SU-DHL-6 (cell line): ENCODE results near the gene CABP7.

Experiments
- H2AFZ ChIP-seq: fragments of 200-600 bp; sonication (generic); 2 replicates; pipeline ENCODE4 v1.6.1; 2014; ENCODE audit warnings: low read depth, mild to moderate bottlenecking, moderate library complexity, mixed read lengths, antibody characterized with exemption, low read length; ENCODE audit not compliant: severe bottlenecking
- H3F3A ChIP-seq: fragments of 200-600 bp; shearing (Covaris generic); 2 replicates; pipeline ENCODE4 v1.6.0; 2016; ENCODE audit warnings: antibody characterized with exemption, mild to moderate bottlenecking; ENCODE audit not compliant: insufficient read depth
- H3K27ac ChIP-seq: fragments of 200-600 bp; sonication (generic); 2 replicates; pipeline ENCODE4 v1.5.1; 2016; ENCODE audit warnings: low read depth, mild to moderate bottlenecking, low read length, moderate library complexity, mixed read lengths
- H3K27me3 ChIP-seq: fragments of 200-600 bp; sonication (generic), shearing (Covaris generic); 2 replicates; pipeline ENCODE4 v1.6.0; 2014; ENCODE audit warnings: mild to moderate bottlenecking, low read length
- H3K36me3 ChIP-seq: fragments of 200-600 bp; sonication (generic); 2 replicates; pipeline ENCODE4 v1.6.1; 2014; ENCODE audit warnings: mild to moderate bottlenecking, low read length, mixed read lengths
- H3K4me2 ChIP-seq: fragments of 300-600, 200-600 bp; shearing (Covaris generic), sonication (generic); 2 replicates; pipeline ENCODE4 v1.6.0; 2014; ENCODE audit warnings: low read length, low read depth, mild to moderate bottlenecking; ENCODE audit not compliant: poor library complexity, severe bottlenecking
- H3K4me3 ChIP-seq: fragments of 200-600 bp; sonication (generic); 2 replicates; pipeline ENCODE4 v1.5.1; 2014; ENCODE audit warnings: antibody characterized with exemption, low read length, mild to moderate bottlenecking, mixed read lengths; ENCODE audit not compliant: insufficient read depth, poor library complexity, severe bottlenecking
- H3K79me2 ChIP-seq: fragments of 200-600 bp; sonication (generic); 2 replicates; pipeline ENCODE4 v1.6.1; 2014; ENCODE audit warnings: mild to moderate bottlenecking, low read length, moderate library complexity; ENCODE audit not compliant: insufficient read depth
- H3K9ac ChIP-seq: fragments of 200-600 bp; sonication (generic); 2 replicates; pipeline ENCODE4 v1.7.0; 2014; ENCODE audit warnings: mild to moderate bottlenecking, low read length
- H3K9me2 ChIP-seq: fragments of 200-600 bp; sonication (generic); replicated peaks from 2 replicates; pipeline ENCODE4 v1.6.1; 2014; ENCODE audit warnings: low read length; ENCODE audit not compliant: insufficient read depth
- H3K9me3 ChIP-seq: fragments of 200-600 bp; sonication (generic); 2 replicates; pipeline ENCODE4 v1.6.1; 2014; ENCODE audit warnings: low read length, mixed read lengths; ENCODE audit not compliant: insufficient read depth
- H4K20me1 ChIP-seq: fragments of 200-600 bp; sonication (generic); 2 replicates; pipeline ENCODE4 v1.6.1; 2014; ENCODE audit warnings: low read depth, mild to moderate bottlenecking, antibody characterized with exemption, low read length, moderate library complexity, mixed read lengths
- EZH2phosphoT487 ChIP-seq: fragments of 200-600 bp; sonication (generic), shearing (Covaris generic); conservative IDR thresholded peaks from 2 replicates; pipeline ENCODE4 v1.6.1; 2018; ENCODE audit warnings: mild to moderate bottlenecking, antibody characterized with exemption, low read length, moderate library complexity, mixed read lengths
- TF ChIP-seq, protein P1 (sequence below): fragments of 200-600 bp; sonication (generic); IDR thresholded peaks from one replicate; pipeline ENCODE4 v1.5.1; 2017; ENCODE audit warnings: antibody characterized with exemption, mild to moderate bottlenecking, low read length, moderate library complexity; ENCODE audit not compliant: insufficient read depth, poor library complexity, severe bottlenecking

The CABP7 gene

DNA sequence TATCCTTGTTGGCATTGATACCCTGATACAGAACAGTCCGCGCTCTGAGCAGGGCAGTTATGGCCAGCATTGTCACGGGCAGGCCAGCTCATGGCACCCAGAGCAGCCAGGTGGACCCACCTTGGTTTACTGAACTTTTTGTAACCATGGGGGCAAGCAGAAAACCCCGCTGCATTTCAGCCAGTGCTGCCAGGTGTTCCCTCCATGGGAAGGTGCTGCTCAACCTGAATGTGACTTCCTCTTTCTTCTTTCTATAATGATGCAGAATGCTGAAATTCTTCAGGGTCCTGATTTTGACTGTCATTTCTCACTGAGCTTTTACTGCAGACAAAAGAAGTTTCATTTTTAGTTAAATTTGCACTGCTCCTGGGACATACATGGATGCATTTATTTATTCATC lies 35.6 kb upstream of the CABP7 start:
- no peaks in the 10 kb centered on the region for H3K9me2 ChIP-seq
- no peaks in the 10 kb centered on the region for H3K27me3 ChIP-seq
- H3K36me3 ChIP-seq: 0 out of 2 replicates have a peak, but pooled peaks cover 3% of the 10 kb centered on the region
- H2AFZ ChIP-seq: no peak overlapping the region
- no peaks in the 10 kb centered on the region for H4K20me1 ChIP-seq
- H3K79me2 ChIP-seq: no peaks in the 10 kb centered on the region
- H3K4me3 ChIP-seq: no peak overlapping the region
- H3K9me3 ChIP-seq: no peaks in the 10 kb centered on the region
- TF ChIP-seq, protein P1, sequence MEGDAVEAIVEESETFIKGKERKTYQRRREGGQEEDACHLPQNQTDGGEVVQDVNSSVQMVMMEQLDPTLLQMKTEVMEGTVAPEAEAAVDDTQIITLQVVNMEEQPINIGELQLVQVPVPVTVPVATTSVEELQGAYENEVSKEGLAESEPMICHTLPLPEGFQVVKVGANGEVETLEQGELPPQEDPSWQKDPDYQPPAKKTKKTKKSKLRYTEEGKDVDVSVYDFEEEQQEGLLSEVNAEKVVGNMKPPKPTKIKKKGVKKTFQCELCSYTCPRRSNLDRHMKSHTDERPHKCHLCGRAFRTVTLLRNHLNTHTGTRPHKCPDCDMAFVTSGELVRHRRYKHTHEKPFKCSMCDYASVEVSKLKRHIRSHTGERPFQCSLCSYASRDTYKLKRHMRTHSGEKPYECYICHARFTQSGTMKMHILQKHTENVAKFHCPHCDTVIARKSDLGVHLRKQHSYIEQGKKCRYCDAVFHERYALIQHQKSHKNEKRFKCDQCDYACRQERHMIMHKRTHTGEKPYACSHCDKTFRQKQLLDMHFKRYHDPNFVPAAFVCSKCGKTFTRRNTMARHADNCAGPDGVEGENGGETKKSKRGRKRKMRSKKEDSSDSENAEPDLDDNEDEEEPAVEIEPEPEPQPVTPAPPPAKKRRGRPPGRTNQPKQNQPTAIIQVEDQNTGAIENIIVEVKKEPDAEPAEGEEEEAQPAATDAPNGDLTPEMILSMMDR: no peak
- TF ChIP-seq EZH2phosphoT487: no peak
- no peaks in the 10 kb centered on the region for H3F3A ChIP-seq
- H3K9ac ChIP-seq: no peak overlapping the region
- H3K4me2 ChIP-seq: no peak overlapping the region
- no peak overlapping the region for H3K27ac ChIP-seq

DNA sequence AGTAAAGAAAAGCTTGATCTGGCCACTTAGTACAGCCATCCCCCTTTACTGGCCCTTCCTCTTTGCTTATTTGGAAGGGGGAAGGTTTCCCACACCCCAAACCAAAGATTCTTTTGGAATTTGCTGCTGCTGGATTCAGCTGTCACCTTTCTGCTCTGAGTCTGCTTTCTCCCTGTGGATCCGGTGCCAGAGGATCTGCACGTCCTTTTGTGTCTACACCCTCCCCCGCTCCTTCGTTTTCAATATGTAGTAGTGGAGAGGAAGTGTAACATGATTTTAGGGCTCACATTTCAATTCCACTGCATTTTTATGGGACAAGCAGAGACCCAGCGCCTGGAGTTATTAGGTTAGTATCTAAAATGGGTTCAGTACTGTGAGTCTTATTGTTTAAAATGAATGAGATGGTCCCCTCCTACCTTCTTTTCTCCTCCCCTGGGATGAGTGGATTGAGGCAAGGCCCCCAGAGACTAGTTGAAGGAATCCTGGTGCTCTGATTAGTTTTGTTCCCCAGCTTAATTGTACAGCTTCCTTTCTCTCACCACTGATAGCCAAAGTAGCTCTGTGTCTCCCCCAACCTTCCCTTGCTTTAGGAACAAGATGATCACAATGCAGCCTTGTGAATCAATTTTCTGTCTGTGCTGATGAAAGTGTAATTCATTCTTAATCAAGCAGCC lies 30.5 kb upstream of the CABP7 start:
- H4K20me1 ChIP-seq: no peaks in the 10 kb centered on the region
- no peaks in the 10 kb centered on the region for H3K9me3 ChIP-seq
- H3K27ac ChIP-seq: no peak overlapping the region
- no peaks in the 10 kb centered on the region for H3K27me3 ChIP-seq
- H3K4me3 ChIP-seq: no peak overlapping the region
- H3K36me3 ChIP-seq: no peaks in the 10 kb centered on the region
- no peak overlapping the region for H2AFZ ChIP-seq
- no peak overlapping the region for H3K4me2 ChIP-seq
- no peaks in the 10 kb centered on the region for H3K79me2 ChIP-seq
- no peaks in the 10 kb centered on the region for H3K9me2 ChIP-seq
- H3F3A ChIP-seq: no peaks in the 10 kb centered on the region
- TF ChIP-seq, protein P1: no peak
- no peak for TF ChIP-seq EZH2phosphoT487
- H3K9ac ChIP-seq: no peak overlapping the region

DNA sequence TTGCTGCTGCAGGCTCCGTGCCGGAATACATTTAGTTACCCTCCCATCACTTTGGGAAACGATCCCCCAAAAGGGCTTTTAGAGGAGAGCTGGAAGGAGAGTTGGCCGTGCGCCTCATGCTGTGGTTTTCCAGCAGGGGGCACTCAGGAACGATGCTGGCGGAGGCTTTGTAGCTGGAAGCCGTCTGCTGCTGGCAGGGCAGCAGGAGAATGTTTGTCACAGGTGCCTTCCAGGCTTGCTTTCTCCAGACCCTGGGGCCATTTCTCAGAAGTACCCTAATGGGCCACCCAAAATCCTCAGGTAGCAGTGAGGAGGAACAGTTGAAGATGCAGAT lies 30.0 kb upstream of the CABP7 start:
- Histone ChIP-seq H3K79me2 (no peaks in the 10 kb centered on the region), H3K36me3 (no peaks in the 10 kb centered on the region), H2AFZ (no peak overlapping the region), H3K9me3 (no peaks in the 10 kb centered on the region), H4K20me1 (no peaks in the 10 kb centered on the region), H3K9ac (no peak overlapping the region), H3K4me3 (no peak overlapping the region), H3F3A (no peaks in the 10 kb centered on the region), H3K27ac (no peak overlapping the region), H3K27me3 (no peaks in the 10 kb centered on the region), H3K4me2 (no peak overlapping the region), H3K9me2 (no peaks in the 10 kb centered on the region)
- TF ChIP-seq EZH2phosphoT487: no peak
- TF ChIP-seq, protein P1: peak; percentile 48
